Stimulated activated naive CD8-positive, alpha-beta T cell treated with anti-CD3 and anti-CD28 coated beads, Interleukin-15, Interleukin-2, amounts not matched to agents 100 ng/mL and 50 ng/mL, for 24 hours (primary cell): Measurements from ENCODE around the gene RGL2.
A peak's percentile ranks its signal among the peaks of the same experiment; 100 is the strongest.
"Not testable (repeated sequence)": the region's sequence is repeated elsewhere in the genome, so short reads cannot be mapped to it uniquely, and the experiment has no call there.

Experiments used
- H3K27ac Mint-ChIP-seq: one replicate; pipeline ENCODE4 v1.8.0; 2021; ENCODE audit warnings: mild to moderate bottlenecking, mixed read lengths
- H3K27me3 Mint-ChIP-seq: one replicate; pipeline ENCODE4 v1.8.0; 2021; ENCODE audit warnings: mixed read lengths
- H3K36me3 Mint-ChIP-seq: one replicate; pipeline ENCODE4 v1.8.0; 2021; ENCODE audit warnings: low read depth, mixed read lengths
- H3K4me1 Mint-ChIP-seq: one replicate; pipeline ENCODE4 v1.8.0; 2021; ENCODE audit warnings: low read depth, mixed read lengths
- H3K4me3 Mint-ChIP-seq: one replicate; pipeline ENCODE4 v1.8.0; 2021; ENCODE audit warnings: mild to moderate bottlenecking, mixed read lengths
- H3K9me3 Mint-ChIP-seq: one replicate; pipeline ENCODE4 v1.8.0; 2021; ENCODE audit warnings: mixed read lengths

Gene RGL2

DNA sequence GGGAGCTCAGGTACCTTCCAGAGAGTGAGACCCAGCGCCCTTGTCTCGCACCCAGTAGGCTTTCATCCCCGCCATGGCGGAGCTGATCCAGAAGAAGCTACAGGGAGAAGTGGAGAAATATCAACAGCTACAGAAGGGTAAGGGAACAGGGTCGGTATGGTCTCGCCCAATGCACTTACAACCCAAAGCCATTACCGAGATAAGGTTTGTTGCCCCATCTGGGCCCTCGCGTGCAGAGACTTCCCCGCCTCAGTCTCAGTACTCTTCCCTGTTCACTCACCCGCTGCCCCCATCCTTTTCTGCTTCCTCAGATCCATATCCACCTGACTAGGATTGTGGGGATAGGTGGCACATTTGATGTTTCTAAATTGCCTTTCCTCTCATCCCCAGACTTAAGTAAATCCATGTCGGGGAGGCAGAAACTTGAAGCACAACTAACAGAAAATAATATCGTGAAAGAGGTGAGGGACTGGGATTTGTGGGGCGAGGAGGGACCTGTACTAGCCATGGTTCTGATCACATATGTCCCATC is 8.9 kb downstream of the RGL2 start:
- peak overlapping the region; percentile 99 for H3K4me3 Mint-ChIP-seq
- peaks cover 50% of the 10 kb centered on the region for H3K4me1 Mint-ChIP-seq
- H3K36me3 Mint-ChIP-seq, result peaks cover 58% of the 10 kb centered on the region
- no peaks in the 10 kb centered on the region for H3K27me3 Mint-ChIP-seq
- peak overlapping the region; percentile 98 for H3K27ac Mint-ChIP-seq
- H3K9me3 Mint-ChIP-seq, result no peaks in the 10 kb centered on the region

DNA sequence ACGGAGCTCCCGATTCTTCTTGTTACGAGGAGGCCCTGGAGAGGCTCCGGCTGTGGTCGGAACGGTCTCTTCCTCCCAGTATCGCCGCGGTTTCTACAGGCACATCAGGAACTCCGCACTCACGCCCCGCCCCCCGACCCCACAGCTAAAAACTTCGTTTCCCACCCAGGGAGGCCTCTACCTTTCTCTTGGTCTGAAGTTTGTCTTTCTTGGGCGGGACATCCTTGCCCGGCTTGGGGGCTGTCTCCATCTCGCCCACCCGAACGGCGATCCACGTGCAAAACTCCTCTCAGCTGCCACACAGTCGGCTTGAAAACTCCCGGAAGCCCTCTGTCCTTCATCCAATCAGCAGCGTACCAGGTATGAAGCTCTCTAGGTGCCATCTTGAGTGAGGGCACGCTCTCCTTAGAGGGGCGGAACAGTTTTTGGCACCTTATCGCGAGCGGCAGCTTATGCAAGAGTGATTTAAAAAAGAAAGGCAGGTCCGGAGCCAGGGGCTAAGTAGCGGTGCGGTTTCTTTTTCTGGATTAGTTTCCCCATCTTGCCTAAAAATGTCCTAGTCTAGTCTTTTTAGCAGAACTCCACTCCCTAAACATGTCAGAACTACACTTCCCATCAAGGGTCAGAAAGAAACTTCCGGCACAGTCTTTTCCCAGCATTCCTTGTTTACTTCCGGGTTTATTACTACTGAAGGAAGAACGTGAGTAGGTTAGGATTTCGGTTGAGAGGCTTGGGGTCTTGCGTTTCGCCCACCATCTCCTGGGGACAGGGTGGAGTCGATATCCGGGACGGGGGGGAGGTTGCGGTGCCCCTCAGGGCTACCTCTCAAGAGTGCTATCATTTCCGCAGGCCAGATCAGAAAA is 9.6 kb downstream of the RGL2 start, which contains the start of the genes PFDN6 and WDR46:
TSS of gene PFDN6 (plus strand) at position 681 of the 863 bp plus-strand sequence. CDS start 256 bp downstream, outside the sequence.
TSS of gene WDR46 (minus strand) at position 319 of the 863 bp plus-strand sequence. CDS start at position 250, 69 bp downstream.
- no peaks in the 10 kb centered on the region for H3K9me3 Mint-ChIP-seq
- H3K4me3 Mint-ChIP-seq, result peak within 1 kb of the TSS; percentile 99
- H3K4me1 Mint-ChIP-seq, result peaks cover 50% of the 10 kb centered on the region
- no peaks in the 10 kb centered on the region for H3K27me3 Mint-ChIP-seq
- peaks cover 61% of the 10 kb centered on the region for H3K36me3 Mint-ChIP-seq
- peak within 1 kb of the TSS; percentile 98 for H3K27ac Mint-ChIP-seq

DNA sequence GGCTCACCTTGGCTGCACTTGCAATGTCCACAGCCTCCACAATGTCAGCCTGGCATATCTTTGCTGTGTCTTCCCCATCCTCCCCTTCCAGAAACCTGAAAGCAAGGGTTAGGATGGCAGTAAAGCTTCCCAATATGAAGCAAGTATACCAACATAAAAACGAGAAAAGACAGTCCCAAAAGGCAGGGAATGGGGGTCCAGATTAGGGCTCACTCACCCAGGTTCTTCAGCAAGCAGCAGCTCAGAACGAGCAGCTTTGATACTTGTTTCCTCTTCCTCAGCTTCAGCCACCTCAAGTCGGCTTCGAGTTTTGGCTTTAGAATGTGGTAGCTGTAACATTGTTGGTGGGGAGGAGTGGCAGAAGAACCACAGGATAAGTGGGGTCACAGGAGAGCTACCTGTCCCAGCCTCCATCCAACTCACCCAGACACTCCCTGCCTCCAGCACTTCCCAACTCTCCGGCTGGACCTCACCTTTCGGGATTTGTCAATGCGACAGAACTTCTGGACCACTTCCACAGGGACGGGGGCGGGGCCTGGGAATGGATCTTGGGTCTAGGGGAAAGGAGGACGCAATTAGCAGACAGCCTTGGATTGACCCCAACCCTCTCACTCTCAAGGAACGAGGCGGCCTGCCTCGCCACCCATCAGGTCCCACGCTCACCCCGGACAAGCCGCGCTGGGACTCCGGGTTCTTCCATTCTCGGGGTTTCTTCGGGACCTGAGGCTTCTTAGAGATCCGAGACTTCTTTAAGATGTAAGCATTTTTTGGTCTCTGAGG is 10.4 kb downstream of the RGL2 start:
- no peaks in the 10 kb centered on the region for H3K9me3 Mint-ChIP-seq
- H3K4me3 Mint-ChIP-seq, result peak overlapping the region; percentile 99
- H3K36me3 Mint-ChIP-seq, result peaks cover 60% of the 10 kb centered on the region
- peak overlapping the region; percentile 98 for H3K27ac Mint-ChIP-seq
- H3K4me1 Mint-ChIP-seq, result peaks cover 50% of the 10 kb centered on the region
- no peaks in the 10 kb centered on the region for H3K27me3 Mint-ChIP-seq

DNA sequence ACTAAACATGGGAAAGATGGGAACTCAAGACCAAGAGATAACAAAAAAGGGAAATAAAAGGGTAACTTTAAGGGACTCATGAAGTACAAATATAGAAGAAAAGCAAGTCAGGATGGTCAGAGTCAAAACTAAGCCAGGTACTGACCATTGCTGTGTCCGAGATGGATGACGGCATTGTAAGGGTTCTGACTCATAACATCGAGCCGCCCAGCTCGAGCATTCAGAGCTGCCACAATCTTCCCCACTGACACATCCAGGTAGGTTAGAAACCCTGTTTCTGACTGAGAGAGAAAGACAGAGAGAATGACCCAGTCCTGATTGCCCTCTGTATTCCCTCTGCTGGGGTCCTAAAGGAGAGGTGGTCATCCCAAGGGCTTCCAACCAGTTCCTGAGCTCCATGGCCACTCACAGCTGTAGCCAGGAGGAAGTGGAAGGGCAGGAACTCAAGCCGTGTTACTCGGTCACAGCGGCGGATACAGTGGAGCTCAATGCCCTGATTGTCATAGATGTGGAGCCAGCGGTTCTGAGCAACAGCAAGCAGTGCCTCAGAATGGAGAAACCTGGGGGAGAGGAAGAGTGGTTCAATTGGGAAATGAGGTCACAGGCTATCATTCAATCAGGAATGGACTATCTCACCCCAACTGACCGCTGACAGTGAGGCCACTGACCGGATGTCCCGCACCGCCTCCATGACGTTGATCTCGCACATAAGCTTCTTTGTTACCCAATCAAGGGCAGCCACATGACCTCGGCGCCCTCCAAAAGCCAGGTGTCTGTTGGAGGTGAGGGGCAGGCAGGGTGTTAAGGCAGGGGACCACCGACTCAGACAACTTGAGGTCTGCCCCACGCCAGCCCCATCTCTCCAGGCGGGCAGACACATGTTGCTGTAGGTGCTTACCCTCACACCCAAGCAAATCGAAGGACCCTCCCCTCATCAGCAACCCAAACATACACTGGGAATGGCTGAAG is 11.5 kb downstream of the RGL2 start:
- Mint-ChIP-seq H3K36me3 (peaks cover 59% of the 10 kb centered on the region), H3K4me3 (peak overlapping the region; percentile 99), H3K9me3 (no peaks in the 10 kb centered on the region), H3K27me3 (no peaks in the 10 kb centered on the region), H3K4me1 (peaks cover 50% of the 10 kb centered on the region), H3K27ac (peak overlapping the region; percentile 98)

DNA sequence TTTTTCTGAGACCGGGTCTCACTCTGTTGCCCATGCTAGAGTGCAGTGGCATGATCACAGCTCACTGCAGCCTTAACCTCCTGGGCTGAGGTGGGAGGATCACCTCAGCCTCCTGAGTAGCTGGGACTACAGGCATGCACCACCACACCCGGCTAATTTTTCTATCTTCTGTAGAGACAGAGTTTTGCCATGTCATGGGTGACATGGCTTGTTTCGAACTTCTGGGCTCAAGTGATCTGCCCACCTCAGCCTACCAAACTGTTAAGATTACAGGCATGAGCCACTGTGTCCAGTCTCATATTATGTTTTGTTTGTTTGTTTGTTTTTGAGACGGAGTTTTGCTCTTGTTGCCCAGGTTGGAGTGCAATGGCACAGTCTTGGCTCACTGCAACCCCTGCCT is 13.5 kb downstream of the RGL2 start:
- not testable (repeated sequence) for H3K4me3 Mint-ChIP-seq, H3K27ac Mint-ChIP-seq, H3K9me3 Mint-ChIP-seq, H3K27me3 Mint-ChIP-seq
- peaks cover 37% of the 10 kb centered on the region for H3K4me1 Mint-ChIP-seq
- H3K36me3 Mint-ChIP-seq, result peaks cover 57% of the 10 kb centered on the region

DNA sequence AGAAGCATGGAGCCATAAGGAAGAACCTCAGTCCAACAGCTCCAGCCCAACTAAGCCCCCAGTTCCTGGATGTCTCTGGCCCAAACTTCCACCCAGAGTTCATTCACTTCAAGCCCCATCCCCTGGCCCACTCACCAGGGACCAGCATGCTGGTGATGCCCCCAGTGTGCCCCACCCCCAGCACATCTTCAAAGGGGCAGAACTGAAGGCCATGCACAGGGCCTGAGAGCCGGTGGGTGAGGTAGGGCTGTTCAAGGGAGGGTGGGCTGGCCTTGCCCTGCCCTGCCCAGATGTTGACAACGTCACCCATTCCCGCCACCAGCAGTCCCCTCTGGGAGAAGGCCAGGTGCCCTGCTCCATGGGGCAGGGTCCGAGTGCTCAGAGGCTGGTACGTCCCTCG is 18.2 kb downstream of the RGL2 start:
- Mint-ChIP-seq H3K4me3 (no peak overlapping the region), H3K36me3 (peaks cover 44% of the 10 kb centered on the region), H3K27ac (peak overlapping the region; percentile 58), H3K27me3 (no peaks in the 10 kb centered on the region), H3K4me1 (peaks cover 28% of the 10 kb centered on the region), H3K9me3 (no peaks in the 10 kb centered on the region)

DNA sequence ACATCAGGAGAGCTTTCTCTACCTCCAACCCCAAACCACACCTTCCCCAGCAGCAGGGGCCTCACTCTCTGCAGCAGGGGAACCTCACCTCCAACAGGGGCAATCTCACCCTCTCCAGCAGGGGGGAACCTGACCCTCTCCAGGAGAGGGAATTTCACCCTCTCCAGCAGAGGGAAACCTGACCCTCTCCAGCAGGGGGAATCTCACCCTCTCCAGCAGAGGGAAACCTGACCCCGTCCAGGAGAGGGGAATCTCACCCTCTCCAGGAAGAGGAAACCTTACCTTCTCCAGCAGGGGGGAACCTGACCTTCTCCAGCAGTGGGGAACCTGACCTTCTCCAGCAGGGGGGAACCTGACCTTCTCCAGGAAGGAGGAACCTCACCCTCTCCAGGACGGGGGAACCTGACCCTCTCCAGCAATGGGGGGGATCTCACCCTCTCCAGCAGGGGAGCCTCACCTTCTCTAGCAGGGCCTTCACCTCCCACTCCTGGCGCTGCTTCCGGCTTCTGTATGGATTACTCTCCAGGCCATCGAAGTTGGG is 18.7 kb downstream of the RGL2 start:
- H3K27ac Mint-ChIP-seq, result peak overlapping the region; percentile 58
- H3K9me3 Mint-ChIP-seq, result no peaks in the 10 kb centered on the region
- no peak overlapping the region for H3K4me3 Mint-ChIP-seq
- H3K27me3 Mint-ChIP-seq, result no peaks in the 10 kb centered on the region
- H3K4me1 Mint-ChIP-seq, result peaks cover 33% of the 10 kb centered on the region
- peaks cover 49% of the 10 kb centered on the region for H3K36me3 Mint-ChIP-seq

DNA sequence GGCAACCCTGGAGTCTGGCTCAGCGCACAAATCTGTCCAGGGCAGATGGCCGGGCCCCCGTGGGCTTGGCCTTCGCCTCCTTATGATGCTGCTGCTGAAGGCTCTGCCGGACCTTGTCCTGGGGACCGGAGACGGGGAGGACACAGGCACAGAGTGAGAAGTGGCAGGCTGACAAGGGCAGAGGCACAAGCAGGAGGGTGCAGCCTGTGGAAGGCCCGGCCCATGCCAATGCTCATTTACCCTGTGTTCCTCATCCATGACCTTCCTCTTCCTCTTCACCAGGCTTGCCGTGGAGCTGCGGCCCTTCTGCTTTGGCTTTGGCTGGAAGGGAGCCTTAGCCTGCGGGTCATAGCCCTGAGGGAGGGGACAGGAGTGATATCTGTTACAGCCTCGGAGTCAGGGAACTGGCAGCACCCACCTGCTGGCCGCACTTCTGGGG is 19.5 kb downstream of the RGL2 start:
- no peak overlapping the region for H3K4me3 Mint-ChIP-seq
- peaks cover 55% of the 10 kb centered on the region for H3K36me3 Mint-ChIP-seq
- H3K27ac Mint-ChIP-seq, result peak overlapping the region; percentile 45

DNA sequence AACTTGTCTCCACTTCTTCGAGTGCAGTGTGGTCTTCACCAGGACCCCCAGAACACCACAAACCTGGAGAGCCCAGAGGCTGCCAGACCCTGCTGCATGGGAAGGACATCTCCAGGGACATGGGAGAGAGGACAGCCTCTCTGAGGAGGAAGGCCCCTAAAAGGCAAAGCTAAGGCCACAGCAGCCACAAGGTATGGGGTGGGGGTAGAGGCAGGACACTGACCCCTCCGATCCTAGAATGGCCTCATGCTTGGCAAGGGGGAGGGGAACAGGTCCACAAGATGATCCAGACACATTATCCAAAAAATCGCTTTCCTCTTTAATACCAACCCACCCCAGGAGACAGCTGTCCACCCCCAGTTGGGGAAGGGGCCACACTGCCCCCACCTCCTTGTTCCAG is 19.9 kb downstream of the RGL2 start:
- H3K9me3 Mint-ChIP-seq, result no peaks in the 10 kb centered on the region
- no peak overlapping the region for H3K4me3 Mint-ChIP-seq
- H3K36me3 Mint-ChIP-seq, result peaks cover 57% of the 10 kb centered on the region
- H3K27ac Mint-ChIP-seq, result peak overlapping the region; percentile 45
- peaks cover 43% of the 10 kb centered on the region for H3K4me1 Mint-ChIP-seq
- no peaks in the 10 kb centered on the region for H3K27me3 Mint-ChIP-seq

More for the DNA sequence above, 19.5 kb downstream of the RGL2 start:
- no peaks in the 10 kb centered on the region for H3K27me3 Mint-ChIP-seq
- no peaks in the 10 kb centered on the region for H3K9me3 Mint-ChIP-seq
- peaks cover 41% of the 10 kb centered on the region for H3K4me1 Mint-ChIP-seq

DNA sequence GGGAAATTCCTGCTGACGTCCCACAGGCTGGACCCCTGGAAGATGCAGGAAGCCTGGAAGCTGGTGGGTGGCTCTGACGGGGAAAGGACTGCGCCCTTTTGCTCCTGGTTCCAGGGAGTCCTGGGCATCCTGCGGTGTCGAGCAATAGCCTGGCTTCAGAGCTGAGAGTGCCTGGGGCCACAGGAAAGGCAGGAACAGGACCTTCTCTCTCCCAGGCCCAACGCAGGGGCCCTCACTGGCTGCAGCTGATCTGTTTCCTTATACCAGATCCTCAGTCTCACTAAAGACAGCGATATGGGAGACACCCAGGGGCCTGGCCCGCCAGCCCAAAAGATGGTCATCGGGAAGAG is 20.4 kb downstream of the RGL2 start:
- Mint-ChIP-seq H3K27ac (peak overlapping the region; percentile 36), H3K4me1 (peaks cover 45% of the 10 kb centered on the region), H3K4me3 (no peak overlapping the region)

DNA sequence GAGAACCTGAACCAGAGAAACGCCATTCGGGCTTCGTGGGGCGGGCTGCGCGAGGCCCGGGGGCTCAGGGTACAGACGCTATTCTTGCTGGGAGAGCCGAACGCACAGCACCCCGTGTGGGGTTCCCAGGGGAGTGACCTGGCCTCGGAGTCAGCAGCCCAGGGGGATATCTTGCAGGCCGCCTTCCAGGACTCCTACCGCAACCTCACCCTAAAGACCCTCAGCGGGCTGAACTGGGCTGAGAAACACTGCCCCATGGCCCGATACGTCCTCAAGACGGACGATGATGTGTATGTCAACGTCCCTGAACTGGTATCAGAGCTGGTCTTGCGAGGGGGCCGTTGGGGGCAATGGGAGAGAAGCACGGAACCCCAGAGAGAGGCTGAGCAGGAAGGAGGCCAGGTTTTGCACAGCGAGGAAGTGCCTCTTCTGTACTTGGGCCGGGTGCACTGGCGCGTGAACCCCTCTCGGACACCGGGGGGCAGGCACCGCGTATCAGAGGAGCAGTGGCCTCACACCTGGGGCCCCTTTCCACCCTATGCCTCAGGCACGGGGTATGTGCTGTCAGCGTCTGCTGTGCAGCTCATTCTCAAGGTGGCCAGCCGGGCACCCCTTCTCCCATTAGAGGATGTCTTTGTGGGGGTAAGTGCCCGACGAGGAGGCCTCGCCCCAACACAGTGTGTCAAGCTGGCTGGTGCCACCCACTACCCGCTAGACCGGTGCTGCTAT is 20.9 kb downstream of the RGL2 start:
- H3K4me1 Mint-ChIP-seq, result peaks cover 51% of the 10 kb centered on the region
- peaks cover 63% of the 10 kb centered on the region for H3K36me3 Mint-ChIP-seq
- no peaks in the 10 kb centered on the region for H3K27me3 Mint-ChIP-seq
- peak overlapping the region; percentile 86 for H3K27ac Mint-ChIP-seq
- no peaks in the 10 kb centered on the region for H3K9me3 Mint-ChIP-seq
- H3K4me3 Mint-ChIP-seq, result peak overlapping the region; percentile 81

More for the DNA sequence above, 20.4 kb downstream of the RGL2 start:
- H3K36me3 Mint-ChIP-seq, result peaks cover 60% of the 10 kb centered on the region
- no peaks in the 10 kb centered on the region for H3K27me3 Mint-ChIP-seq
- H3K9me3 Mint-ChIP-seq, result no peaks in the 10 kb centered on the region

DNA sequence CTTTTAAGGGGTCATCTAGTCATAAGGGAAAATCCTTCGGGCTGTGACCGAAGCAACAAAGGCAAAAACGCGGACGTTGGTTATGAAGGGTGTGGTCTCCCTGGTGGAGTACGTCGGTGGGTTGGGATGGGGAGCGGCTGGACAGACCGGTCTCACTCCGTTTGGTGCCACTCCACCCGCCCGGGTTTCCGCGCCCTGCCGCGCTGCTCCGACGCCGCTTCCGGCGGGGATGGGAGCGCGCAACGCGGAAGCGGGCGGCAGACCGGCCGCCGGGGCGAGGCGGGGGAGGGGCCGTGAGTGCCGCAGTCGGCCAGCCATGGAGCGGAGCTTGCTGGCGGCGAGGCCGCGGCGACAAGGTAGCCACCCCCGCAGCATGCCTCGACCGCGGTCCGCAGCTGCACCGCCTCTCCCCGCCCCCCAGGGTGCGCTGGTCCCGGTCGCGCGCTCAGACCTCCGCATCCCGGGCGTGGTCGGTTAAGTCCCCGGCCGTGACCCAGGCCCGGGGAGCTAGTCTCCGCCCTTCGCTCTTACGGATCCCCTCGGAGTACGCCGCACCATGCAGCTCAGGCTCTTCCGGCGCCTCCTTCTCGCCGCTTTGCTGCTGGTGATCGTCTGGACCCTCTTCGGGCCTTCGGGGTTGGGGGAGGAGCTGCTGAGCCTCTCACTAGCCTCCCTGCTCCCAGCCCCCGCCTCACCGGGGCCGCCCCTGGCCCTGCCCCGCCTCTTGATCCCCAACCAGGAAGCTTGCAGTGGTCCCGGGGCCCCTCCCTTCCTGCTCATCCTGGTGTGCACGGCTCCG is 21.7 kb downstream of the RGL2 start, which contains the start of gene B3GALT4:
TSS of gene B3GALT4 (plus strand) at position 260 of the 799 bp plus-strand sequence. CDS start at position 557, 297 bp downstream.
- peak within 1 kb of the TSS; percentile 99 for H3K4me3 Mint-ChIP-seq
- peak within 1 kb of the TSS; percentile 99 for H3K27ac Mint-ChIP-seq
- H3K4me1 Mint-ChIP-seq, result peaks cover 56% of the 10 kb centered on the region
- peaks cover 64% of the 10 kb centered on the region for H3K36me3 Mint-ChIP-seq
- no peaks in the 10 kb centered on the region for H3K27me3 Mint-ChIP-seq
- H3K9me3 Mint-ChIP-seq, result no peaks in the 10 kb centered on the region

DNA sequence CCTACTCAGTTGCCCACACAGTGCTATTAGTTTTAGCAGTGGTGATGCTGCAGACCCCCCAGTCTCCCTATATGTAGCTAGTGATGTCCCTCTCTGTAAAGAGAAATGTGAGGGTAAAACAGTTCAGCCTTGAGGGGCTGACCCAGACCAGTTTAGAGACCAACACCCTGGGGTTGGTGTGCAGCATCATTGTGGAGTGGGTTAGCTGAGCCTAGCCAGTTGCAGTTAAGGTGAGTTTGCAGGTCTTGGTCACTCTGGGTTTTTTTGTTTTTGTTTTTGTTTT is 22.2 kb downstream of the RGL2 start:
- H3K36me3 Mint-ChIP-seq, result peaks cover 63% of the 10 kb centered on the region

More for the DNA sequence above, 22.2 kb downstream of the RGL2 start:
- H3K4me1 Mint-ChIP-seq, result peaks cover 56% of the 10 kb centered on the region
- H3K27ac Mint-ChIP-seq, result peak overlapping the region; percentile 99
- peak overlapping the region; percentile 99 for H3K4me3 Mint-ChIP-seq
- H3K27me3 Mint-ChIP-seq, result no peaks in the 10 kb centered on the region
- no peaks in the 10 kb centered on the region for H3K9me3 Mint-ChIP-seq
